Transverse colon (tissue), 4 donors: ENCODE data around the gene FH.

Experiments used
- EP300 ChIP-seq: sonication (generic); formaldehyde crosslinking; IDR thresholded peaks from one replicate; pipeline ENCODE4 v1.6.1; 2017; ENCODE audit warnings: antibody characterized with exemption, low read depth
- POLR2A ChIP-seq: fragments of 450-650 bp; IDR thresholded peaks from one replicate; pipeline ENCODE4 v1.6.1; 2016; ENCODE audit warnings: antibody characterized with exemption, mild to moderate bottlenecking, moderate library complexity
- POLR2AphosphoS5 ChIP-seq, 3 donors: sonication (generic); formaldehyde crosslinking; IDR thresholded peaks; one replicate each; pipeline ENCODE4 v1.6.1; 2016; ENCODE audit warnings: antibody characterized with exemption in 3 of 3
- TF ChIP-seq, protein P1 (sequence below), 5 experiments: fragments of 200-600 bp in 3 of 5; fragments of 450-650 bp in 2 of 5; sonication (generic) in 3 of 5; IDR thresholded peaks; 1 replicate in 2 of 5; 2 replicates in 3 of 5; pipeline ENCODE4 v1.5.1; 2016 to 2017; ENCODE audit warnings: antibody characterized with exemption in 5 of 5, inconsistent platforms in 3 of 5, mild to moderate bottlenecking in 2 of 5, moderate library complexity in 1 of 5

DNA sequence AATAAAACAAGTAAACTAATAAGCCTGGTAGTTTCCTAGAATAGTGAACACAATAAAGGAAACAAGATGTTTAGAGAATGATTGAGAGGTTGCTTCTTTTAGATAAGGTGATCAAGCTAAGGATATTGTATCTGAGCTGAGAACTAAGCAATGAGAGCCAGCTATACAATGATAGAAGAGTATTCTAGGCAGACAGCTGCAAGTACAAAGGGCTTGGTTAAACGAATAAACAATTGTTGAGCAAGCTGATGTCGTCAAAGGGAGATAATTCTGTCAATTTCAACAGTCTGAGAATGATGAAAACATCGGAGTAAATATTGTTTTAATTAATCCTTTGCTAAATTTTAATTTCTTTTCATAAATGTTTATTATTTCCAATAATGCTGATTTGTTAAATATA, 5.5 kb upstream of the FH start:
- TF ChIP-seq, protein P1, sequence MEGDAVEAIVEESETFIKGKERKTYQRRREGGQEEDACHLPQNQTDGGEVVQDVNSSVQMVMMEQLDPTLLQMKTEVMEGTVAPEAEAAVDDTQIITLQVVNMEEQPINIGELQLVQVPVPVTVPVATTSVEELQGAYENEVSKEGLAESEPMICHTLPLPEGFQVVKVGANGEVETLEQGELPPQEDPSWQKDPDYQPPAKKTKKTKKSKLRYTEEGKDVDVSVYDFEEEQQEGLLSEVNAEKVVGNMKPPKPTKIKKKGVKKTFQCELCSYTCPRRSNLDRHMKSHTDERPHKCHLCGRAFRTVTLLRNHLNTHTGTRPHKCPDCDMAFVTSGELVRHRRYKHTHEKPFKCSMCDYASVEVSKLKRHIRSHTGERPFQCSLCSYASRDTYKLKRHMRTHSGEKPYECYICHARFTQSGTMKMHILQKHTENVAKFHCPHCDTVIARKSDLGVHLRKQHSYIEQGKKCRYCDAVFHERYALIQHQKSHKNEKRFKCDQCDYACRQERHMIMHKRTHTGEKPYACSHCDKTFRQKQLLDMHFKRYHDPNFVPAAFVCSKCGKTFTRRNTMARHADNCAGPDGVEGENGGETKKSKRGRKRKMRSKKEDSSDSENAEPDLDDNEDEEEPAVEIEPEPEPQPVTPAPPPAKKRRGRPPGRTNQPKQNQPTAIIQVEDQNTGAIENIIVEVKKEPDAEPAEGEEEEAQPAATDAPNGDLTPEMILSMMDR (IDR thresholded peaks at IDR 0.05), result no peak
- TF ChIP-seq POLR2A, result no peak
- no peak for TF ChIP-seq EP300
- TF ChIP-seq POLR2AphosphoS5 (IDR thresholded peaks at IDR 0.05), result no peak
